HG03103 (cell line): ENCODE measurements around the gene ANAPC16.
"Not testable (repeated sequence)": the region's sequence is repeated elsewhere in the genome, so short reads cannot be mapped to it uniquely, and the experiment has no call there.

ENCODE experiments used
- ATAC-seq: cut with Tn5 transposase; IDR thresholded peaks from one replicate; pipeline ENCODE4 v1.9.1; 2021; ENCODE audit warnings: low read depth; ENCODE audit not compliant: unreplicated experiment

Gene ANAPC16

GRCh38 chr10:72215611-72216549 is at the start of gene ANAPC16, which contains the start of gene ASCC1:
Gene ANAPC16, plus strand, starts transcription at chr10:72216012. Its CDS starts 7,903 bp downstream, at chr10:72223915.
Gene ASCC1, minus strand, starts transcription at chr10:72216276. Its CDS starts 2,978 bp downstream, at chr10:72213298.
- ATAC-seq: peak; percentile 71

GRCh38 chr10:72167118-72167517 is 48.7 kb upstream of the ANAPC16 start:
- ATAC-seq: no peak

DNA sequence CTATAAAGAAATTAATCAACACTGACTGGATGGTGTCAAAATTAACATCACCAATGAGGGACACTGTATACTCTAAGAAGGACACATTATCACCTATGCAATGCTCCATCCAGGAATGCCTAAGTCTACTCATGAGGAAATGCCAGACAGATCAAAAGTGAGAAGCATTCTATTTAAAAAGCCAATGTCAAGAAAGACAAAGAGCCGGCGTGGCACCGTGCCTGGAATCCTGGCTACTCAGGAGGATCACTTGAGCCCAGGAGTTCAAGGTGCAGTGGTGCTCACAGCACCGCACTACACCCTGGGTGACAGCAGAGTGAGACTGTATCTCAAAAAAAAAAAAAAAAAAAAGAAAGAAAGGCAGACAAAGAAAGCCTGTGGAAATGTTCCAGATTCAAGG is 45.5 kb upstream of the ANAPC16 start:
- ATAC-seq: no peak

- no peak for ATAC-seq
Measured at GRCh38 chr10:72170733-72171132, 45.1 kb upstream of the ANAPC16 start.

DNA sequence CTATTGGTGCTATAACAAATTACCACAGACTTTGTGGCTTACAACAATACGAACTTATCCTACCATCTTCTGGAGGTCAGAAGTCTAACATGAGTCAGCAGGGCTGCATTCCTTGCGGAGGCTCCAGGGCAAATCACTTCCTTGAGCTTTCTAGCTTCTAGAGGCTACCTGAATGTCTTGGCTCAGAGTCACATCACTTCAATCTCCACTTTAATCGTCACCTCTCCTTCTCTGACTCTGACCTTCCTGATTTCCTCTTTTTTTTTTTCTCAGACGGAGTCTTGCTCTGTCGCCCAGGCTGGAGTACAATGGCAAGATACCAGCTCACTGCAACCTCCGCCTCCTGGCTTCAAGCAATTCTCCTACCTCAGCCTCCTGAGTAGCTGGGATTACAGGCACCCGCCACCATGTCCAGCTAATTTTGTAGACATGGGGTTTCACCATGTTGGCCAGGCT is 44.6 kb upstream of the ANAPC16 start:
- no peak for ATAC-seq

GRCh38 chr10:72173262-72173618 is 42.6 kb upstream of the ANAPC16 start:
- no peak for ATAC-seq

GRCh38 chr10:72173619-72174296 is 42.1 kb upstream of the ANAPC16 start:
- ATAC-seq: peak; percentile 53

DNA sequence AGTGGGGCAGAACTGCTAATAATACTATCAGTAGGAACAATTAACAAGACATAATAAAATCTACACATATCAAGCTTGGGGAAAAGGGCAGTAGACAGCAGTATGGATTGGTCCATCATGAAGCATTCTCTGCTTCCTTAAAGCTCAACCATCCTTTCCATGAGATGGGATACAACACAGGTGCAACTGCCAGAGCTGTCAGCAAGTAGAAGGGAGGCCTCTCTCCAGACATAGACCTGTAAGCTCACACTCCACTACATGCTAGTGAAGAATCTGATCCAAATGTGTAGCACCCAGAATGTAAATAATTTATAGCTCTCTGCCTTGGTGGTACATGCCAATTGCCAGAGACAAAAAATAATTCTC is 41.5 kb upstream of the ANAPC16 start:
- ATAC-seq: no peak

- ATAC-seq: no peak
Measured at GRCh38 chr10:72175149-72175548, 40.7 kb upstream of the ANAPC16 start.

GRCh38 chr10:72176701-72177100 is 39.1 kb upstream of the ANAPC16 start:
- ATAC-seq: no peak

GRCh38 chr10:72177454-72177853 is 38.4 kb upstream of the ANAPC16 start:
- ATAC-seq: no peak

DNA sequence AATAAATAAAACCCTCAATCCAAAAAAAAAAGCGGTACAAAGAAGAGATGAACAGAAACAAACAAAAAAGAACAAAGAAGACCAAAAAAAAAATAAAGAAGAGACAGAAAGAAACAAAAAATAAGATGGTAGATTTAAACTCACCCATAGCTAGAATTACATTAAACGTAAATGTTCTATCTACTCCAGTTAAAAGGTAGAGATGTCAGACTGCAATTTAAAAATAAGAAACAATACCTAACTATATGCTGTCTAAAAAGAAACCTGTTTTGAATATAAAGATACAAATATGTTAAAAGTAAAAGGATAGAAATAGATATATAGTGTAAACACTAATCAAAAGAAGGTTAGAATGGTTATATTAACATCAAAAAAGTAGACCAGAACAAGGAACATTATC is 31.7 kb upstream of the ANAPC16 start:
- ATAC-seq: no peak

DNA sequence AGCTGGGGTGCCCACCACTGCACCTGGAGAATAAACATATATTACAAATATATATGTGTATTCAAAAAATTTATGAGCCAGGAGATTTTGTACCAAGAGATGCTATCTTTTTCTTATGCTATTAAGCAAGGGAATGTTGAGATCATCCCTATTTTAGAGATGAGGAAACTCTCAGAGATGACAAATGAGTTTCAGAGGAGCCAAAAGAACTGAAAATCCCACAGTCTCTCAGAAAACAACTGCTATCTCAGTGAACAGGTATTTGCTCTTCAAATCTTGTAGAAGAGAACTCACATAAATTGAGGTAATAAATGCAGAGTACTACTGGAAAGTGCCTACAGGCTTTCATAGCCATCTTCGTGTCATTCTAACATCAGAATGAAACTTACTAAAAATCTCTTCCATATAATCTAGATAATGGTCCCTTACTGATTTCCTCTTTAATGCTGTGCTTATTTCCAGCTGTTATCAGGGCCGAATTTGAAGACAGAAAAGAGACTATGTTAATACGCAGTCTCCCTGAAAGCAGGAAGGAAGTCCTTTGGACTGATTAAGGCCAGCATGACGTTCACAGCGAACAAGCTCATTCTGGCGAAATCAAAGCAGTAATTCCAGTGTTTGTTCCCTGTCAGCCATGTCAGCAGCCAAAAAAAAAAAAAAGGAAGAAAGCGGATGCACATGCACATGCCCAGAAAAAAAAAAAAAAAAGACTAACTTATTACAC is 29.4 kb upstream of the ANAPC16 start:
- no peak for ATAC-seq

DNA sequence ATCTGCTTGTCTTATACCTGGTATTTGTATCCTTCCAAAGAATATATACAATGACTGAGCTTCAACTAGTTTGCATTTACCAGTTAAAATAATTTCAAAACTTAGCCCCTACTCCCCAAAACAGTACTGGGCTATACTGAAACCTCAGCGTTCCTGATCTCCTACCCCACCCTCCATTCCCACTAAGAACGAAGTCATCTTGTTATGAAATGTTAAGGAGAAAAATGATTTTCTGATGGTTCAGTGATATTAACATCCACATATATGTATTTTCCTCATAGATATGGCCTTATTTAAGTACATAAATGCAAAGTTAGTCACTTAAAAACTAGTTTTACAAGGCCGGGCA is 28.9 kb upstream of the ANAPC16 start:
- no peak for ATAC-seq

DNA sequence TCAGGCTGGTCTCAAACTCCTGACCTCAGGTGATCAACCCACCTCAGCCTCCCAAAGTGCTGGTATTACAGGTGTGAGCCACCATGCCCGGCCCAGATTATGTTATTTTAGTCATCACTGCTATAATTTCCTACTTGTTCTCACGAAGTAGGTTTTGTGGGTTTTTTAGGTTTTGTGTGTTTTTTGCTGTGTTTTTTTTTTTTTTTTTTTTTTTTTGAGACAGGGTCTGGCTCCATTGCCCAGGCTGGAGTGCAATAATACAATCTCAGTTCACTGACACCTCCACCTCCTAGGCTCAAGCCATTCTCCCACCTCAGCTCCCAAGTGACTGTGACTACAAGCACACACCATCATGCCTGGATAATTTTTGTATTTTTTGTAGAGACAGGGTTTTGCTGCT is 20.9 kb upstream of the ANAPC16 start:
- ATAC-seq: no peak

DNA sequence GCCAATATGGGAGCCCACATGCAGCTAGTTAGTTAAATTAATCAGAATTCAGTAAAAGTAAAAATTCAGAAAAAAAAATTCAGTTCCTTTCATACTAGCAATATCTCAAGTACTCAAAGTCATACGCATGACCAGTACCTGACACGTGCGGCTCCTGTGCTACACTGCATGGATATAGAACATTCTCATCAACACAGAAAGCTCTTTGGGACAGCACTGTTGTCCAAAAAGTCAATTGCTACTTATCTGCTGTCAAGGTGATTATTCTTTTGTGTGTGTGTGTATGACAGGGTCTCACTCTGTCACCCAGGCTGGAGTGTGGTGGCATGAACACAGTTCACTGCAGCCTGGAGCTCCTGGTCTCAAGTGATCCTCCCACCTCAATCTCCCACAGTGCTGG is 14.9 kb upstream of the ANAPC16 start:
- ATAC-seq: no peak

DNA sequence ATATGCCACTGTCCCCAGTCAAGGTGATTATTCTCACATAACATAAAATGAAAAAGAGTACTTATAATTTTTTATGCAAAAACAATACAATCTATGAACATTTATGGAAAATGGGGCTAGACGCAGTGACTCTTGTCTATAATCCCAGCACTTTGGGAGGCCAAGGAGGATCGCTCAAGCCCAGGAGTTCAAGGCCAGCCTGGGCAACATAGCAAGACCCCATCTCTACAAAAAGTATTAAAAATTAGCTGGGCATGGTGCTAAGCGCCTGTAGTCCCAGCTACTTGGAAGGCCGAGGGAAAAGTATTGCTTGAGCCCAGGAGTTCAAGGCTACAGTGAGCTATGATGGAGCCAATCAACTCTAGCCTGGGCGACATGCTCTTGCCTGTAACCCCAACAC is 14.5 kb upstream of the ANAPC16 start:
- no peak for ATAC-seq

GRCh38 chr10:72204296-72204695 is 11.5 kb upstream of the ANAPC16 start:
- ATAC-seq: no peak

- no peak for ATAC-seq
Measured at GRCh38 chr10:72204724-72205123, 11.1 kb upstream of the ANAPC16 start.

- ATAC-seq: no peak
Measured at GRCh38 chr10:72206511-72207229, 9.1 kb upstream of the ANAPC16 start.

GRCh38 chr10:72208526-72208925 is 7.3 kb upstream of the ANAPC16 start:
- ATAC-seq: not testable (repeated sequence)
